ENCODE data around the gene DOK7.

DOK7 gene

GRCh38 chr4:3475041-3475712 is 12.1 kb downstream of the DOK7 start:
- no peak for DNase-seq (ENCODE audit: low spot score)

- DNase-seq (ENCODE audit: low spot score) = no peak
Observed at GRCh38 chr4:3475713-3476260, 12.7 kb downstream of the DOK7 start.

- peak; percentile 69 for DNase-seq (ENCODE audit: low spot score)
Observed at GRCh38 chr4:3476341-3476747, 13.2 kb downstream of the DOK7 start.

- DNase-seq (ENCODE audit: low spot score) = no peak
Observed at GRCh38 chr4:3476936-3477749, 14.0 kb downstream of the DOK7 start.

DNA sequence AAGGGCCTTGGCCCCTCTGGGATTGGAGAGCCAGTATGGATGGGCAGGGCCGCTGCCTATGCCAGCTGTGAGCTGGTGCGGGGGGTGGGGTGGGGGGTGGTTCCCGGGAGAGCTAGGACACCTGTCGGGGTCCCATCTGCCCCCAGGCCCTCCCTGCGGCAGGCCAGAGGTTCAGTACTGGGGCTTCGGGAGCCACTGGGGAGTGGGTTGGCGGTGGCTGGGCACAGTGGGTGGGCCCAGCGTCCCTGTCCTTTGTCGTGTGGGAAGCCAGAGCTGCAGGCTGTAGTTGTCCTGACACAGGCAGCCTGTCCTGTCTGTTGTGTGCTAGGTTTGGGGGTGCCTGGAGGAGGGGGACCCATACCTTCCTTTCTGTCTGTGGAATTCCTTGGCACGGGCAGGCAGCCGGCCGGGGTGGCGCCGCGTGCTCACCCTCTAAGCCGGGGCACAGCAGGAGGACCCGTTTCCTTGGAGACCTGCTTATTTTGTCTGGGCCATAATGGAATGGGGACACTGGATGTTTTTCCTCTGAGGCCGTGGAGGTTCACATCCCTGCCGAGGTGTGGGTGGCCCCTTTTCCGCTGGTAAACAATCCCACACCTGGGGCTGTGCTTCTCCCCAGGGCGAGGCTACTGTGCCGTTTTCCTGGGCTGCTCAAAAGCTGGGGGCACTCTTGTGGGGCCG is 14.8 kb downstream of the DOK7 start:
- no peak for DNase-seq (ENCODE audit: low spot score)

GRCh38 chr4:3478446-3479357 is 15.6 kb downstream of the DOK7 start:
- DNase-seq (ENCODE audit: low spot score) = no peak

GRCh38 chr4:3479358-3480101 is 16.4 kb downstream of the DOK7 start:
- no peak for DNase-seq (ENCODE audit: low spot score)

GRCh38 chr4:3480528-3481112 is 17.5 kb downstream of the DOK7 start:
- peak; percentile 98 for DNase-seq (ENCODE audit: low spot score)

GRCh38 chr4:3481113-3481531 is 18.0 kb downstream of the DOK7 start:
- no peak for DNase-seq (ENCODE audit: low spot score)

DNA sequence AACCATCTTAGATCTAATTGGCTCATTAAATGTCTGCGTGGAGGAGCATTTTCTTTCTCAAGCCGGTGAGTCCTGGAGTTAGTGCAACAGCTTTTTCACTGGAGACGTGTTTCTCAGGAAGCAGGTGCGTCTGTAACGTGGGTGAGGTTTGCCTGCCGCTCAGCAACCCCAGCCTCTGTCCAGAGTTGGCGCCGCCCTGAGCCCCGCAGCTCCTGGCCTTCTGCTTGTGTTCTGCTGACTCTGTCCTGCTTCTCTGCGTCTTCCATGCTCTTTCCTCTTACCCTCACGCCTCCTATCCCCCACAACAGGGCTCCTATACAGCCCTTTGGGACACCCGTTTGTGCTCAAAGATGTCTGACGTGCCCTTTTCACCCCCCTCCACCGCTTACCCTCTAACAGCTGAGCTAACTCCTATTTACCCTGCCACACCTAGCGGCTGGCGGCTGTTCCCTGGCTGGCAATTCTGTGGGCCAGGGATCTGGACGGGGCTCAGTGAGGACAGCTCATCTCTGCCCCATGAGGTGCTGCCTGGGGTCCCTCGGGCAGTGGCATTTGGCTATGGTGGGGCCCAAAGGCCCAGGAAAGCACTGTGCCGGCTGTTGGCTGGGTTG is 18.8 kb downstream of the DOK7 start:
- no peak for DNase-seq (ENCODE audit: low spot score)

GRCh38 chr4:3482707-3483106 is 19.6 kb downstream of the DOK7 start:
- no peak for DNase-seq (ENCODE audit: low spot score)

GRCh38 chr4:3483471-3483921 is 20.4 kb downstream of the DOK7 start:
- DNase-seq (ENCODE audit: low spot score) = no peak

GRCh38 chr4:3484057-3484973 is 21.2 kb downstream of the DOK7 start:
- DNase-seq (ENCODE audit: low spot score) = peak; percentile 61

GRCh38 chr4:3485011-3485791 is 22.1 kb downstream of the DOK7 start:
- no peak for DNase-seq (ENCODE audit: low spot score)

DNA sequence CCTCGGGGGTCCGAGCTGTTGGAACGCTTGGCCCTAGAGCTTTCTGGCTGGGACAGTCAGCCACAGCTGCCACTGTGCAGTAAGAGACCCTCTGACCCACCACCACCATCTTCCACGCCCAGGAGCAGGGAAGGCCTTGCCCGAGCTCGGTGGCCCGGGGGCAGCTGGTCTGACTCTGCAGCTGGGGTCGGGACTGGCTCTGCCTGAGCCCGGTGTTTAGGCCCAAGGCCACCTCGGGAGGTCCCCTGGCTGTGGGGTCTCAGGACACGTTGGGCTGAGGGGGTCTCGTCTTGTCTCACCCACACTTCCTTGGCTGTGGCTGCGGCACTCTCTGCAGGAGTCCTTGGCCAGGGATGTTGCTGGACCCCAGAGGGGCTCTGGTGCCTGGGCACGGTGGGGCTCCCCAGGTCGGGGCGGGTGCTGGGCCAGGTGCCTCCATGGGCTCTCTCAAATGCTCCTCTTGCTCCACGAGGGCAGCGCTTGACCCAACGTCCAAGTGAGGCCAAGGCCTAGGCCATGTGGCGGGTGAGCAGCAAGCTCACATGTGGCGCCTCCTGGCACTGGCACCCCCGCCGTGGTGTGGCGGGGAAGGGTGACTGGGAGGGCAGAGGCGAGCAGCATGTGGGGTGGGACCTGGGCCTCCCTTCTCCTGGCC is 22.9 kb downstream of the DOK7 start:
- no peak for DNase-seq (ENCODE audit: low spot score)

GRCh38 chr4:3486541-3487540 is 23.7 kb downstream of the DOK7 start:
- DNase-seq (ENCODE audit: low spot score) = no peak

All from HuH-7.5 (cell line).